Esophagus (tissue), 2 donors: Measurements from ENCODE around the gene ANP32A. TPM values are rescaled to one million over a fixed set of nuclear protein-coding genes. Genes with fewer than 3 reads are reported as not detected.

Experiments used
- H3K27ac ChIP-seq, 2 donors: one replicate each; pipeline ENCODE4 v1.5.1; 2013; ENCODE audit warnings: low read depth in 2 of 2, mild to moderate bottlenecking in 2 of 2, inconsistent platforms in 1 of 2, low read length in 1 of 2, moderate library complexity in 1 of 2
- H3K27me3 ChIP-seq, 2 donors: one replicate each; pipeline ENCODE4 v1.6.1; 2013; ENCODE audit warnings: low read length in 2 of 2, control low read depth in 1 of 2, mild to moderate bottlenecking in 1 of 2; ENCODE audit not compliant: insufficient read depth in 2 of 2, control insufficient read depth in 1 of 2
- H3K36me3 ChIP-seq, 2 donors: one replicate each; pipeline ENCODE4 v1.6.1; 2013; ENCODE audit warnings: low read length in 1 of 2; ENCODE audit not compliant: control insufficient read depth in 2 of 2, insufficient read depth in 2 of 2
- H3K4me1 ChIP-seq, 2 donors: one replicate each; pipeline ENCODE4 v1.6.1; 2013; ENCODE audit warnings: low read length in 1 of 2; ENCODE audit not compliant: control insufficient read depth in 2 of 2, insufficient read depth in 2 of 2
- H3K4me3 ChIP-seq, 2 donors: one replicate each; pipeline ENCODE4 v1.5.1; 2013; ENCODE audit warnings: low read length in 2 of 2, mild to moderate bottlenecking in 2 of 2, low read depth in 1 of 2, moderate library complexity in 1 of 2
- H3K9me3 ChIP-seq, 2 donors: one replicate each; pipeline ENCODE4 v1.6.1; 2013; ENCODE audit warnings: mild to moderate bottlenecking in 2 of 2, low read depth in 1 of 2, low read length in 1 of 2, moderate library complexity in 1 of 2; ENCODE audit not compliant: control insufficient read depth in 2 of 2, insufficient read depth in 1 of 2
- WGBS, 2 donors: extraction: QIAGEN DNeasy Blood & Tissue Kit; methylation state at CpG; one replicate each; pipeline ENCODE4 v1.1.7; 2013; 5-methylcytosine and 5-hydroxymethylcytosine counted together
- polyA plus RNA-seq, 2 donors: library from polyadenylated mRNA; stranded (reverse); fragments of 200-250 nt; gene quantifications; one replicate each; pipeline ENCODE4 v1.2.3, GENCODE V29; 2013
- donor health status: healthy with polysubstance abuse.
- donor health status: Bipolar disorder and iron deficiency.

Gene ANP32A
- polyA plus RNA-seq, 2 donors = 45.5 to 51.7 TPM

DNA sequence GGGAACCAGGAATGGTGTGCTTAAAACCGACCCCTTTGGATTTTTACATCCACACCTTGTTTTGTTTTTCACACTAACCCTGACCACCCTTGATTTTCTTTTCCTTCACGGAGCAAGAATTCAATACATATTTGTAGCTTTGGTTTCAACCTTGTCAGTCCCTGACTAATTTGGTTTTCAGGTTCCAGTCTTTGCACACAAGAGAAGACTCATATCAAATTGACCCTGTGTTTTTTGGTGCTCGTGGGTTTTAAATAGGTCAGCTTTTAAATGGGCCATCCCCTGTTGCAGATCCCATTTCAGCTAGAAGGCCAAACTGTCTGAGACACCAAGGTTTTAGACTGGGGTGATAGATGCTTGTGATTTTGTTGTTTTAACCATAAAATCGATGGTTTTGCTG lies 26.4 kb downstream of the ANP32A start:
- Histone ChIP-seq H3K4me1 (peaks cover 27 to 41% of the 10 kb centered on the region in 2 donors), H3K27me3 (no peaks in the 10 kb centered on the region), H3K9me3 (no peaks in the 10 kb centered on the region), H3K27ac (peak overlapping the region in 1 of 2 donors; percentile 97), H3K4me3 (no peak overlapping the region), H3K36me3 (no peaks in the 10 kb centered on the region)
- WGBS, 2 donors = 68 to 70% methylated on average over 4 of the region's 4 CpGs

DNA sequence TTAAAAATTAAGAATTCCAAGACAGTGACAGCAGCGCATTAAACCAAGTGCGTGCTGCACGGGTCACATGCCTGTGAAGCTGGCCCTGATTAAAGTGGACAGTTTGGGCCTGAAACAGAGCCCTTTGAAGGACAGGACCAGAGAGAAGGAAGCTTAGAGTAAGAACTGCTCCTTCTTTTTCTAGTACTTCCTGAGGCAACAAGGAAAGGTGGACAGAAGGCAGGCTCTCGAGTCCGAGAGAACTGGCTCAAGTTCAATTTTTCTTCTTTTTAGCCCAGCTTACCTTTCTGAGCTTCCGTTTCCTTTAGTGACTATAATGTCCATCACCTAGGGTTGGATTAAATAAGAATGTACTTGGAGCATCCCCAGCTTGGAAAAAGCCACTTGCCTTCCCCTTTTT lies 26.9 kb downstream of the ANP32A start:
- no peaks in the 10 kb centered on the region for H3K27me3 ChIP-seq
- peak overlapping the region; percentile 36 to 78 for H3K27ac ChIP-seq
- H3K4me1 ChIP-seq = peaks cover 32 to 45% of the 10 kb centered on the region in 2 donors
- 63 to 68% methylated on average over 6 of the region's 6 CpGs for WGBS, 2 donors
- H3K36me3 ChIP-seq = no peaks in the 10 kb centered on the region
- no peak overlapping the region for H3K4me3 ChIP-seq
- H3K9me3 ChIP-seq = no peaks in the 10 kb centered on the region

DNA sequence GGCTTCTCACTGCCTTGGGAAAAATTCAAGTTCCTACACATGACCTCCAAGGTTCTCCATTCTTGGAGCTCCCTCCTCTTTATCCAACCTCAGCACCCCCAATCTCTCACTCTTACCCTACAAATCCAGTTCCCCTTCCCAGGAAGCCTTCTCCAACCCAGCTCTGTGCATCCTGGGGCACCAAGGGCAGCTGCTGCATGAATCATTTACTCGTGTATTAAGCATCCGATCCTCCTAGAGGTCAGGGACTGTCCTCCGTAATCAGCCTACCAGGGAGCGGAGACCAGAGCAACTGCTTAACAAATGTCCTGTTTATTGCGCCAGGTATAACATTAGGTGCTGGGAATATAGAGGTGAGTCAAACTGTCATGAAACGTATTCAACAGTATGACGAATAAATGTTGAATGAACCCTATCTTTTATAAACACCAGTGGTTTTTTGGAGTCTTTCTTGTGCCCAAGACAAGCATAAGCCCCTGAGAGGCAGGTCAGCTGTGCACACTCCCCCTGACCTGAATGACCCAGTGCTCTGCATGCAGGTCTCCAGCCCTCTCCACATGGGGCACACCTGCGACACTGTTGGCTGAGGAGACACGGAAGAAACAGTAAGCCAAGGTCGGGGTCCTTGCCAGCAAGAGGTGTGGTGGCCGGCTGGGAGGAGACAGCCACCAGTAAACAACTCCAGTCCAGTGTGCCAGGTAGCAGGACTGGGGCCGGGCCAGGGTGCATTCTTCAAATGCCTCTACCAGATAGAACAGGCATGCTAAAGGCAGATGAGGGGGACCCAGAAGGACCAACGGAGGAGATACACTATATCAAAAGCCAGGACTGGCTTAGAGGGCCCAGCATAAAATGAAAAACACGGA lies 27.6 kb downstream of the ANP32A start:
- Histone ChIP-seq H3K27ac (peak overlapping the region; percentile 36 to 78), H3K36me3 (no peaks in the 10 kb centered on the region)

DNA sequence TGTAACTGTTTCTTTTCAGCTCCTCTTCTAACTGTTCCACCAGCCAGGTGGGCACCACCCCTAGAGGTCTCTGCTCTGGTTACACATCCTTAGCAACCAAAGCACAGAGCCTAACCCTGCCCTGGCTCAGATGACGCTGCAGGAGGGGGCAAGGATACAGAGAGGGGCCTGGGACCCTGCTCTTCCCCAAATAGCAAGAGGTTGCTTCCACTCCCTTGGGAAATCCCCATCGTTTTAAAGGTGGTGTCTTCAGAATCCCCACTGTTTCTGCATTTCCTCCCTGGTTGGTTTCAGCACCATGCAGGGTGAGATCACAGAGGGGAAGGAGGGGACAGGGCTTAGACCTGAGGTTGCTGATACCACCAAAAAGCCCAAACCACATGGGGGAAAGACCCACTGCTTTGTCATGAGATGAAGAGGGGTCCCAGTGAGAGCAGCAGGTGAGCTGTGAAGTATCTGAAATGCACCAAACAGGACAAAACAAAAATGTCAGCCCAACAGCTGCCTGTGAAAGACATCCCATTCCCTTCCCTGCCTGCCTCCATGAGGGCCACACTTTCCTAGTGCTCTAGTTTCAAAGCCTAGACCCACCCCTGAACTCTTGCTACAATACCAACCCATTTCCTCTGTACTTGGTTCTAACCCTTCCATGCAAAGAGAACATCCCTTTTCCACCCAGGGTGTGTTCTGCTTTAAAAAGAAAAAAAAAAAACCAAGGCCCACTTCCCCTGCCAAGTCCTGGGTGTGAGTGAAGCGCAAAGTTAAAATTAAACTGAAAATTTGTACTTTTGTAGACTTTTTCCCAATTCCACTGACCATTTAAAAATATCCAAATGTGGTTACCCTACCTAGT lies 29.0 kb downstream of the ANP32A start:
- Histone ChIP-seq H3K27ac (peak overlapping the region in 1 of 2 donors; percentile 17), H3K4me3 (no peak overlapping the region)

More for the DNA sequence above, 27.6 kb downstream of the ANP32A start:
- H3K4me3 ChIP-seq = no peak overlapping the region
- H3K27me3 ChIP-seq = no peaks in the 10 kb centered on the region
- H3K4me1 ChIP-seq = peaks cover 32 to 42% of the 10 kb centered on the region in 2 donors
- H3K9me3 ChIP-seq = no peaks in the 10 kb centered on the region
- 50 to 54% methylated on average over 14 of the region's 14 CpGs for WGBS, 2 donors

DNA sequence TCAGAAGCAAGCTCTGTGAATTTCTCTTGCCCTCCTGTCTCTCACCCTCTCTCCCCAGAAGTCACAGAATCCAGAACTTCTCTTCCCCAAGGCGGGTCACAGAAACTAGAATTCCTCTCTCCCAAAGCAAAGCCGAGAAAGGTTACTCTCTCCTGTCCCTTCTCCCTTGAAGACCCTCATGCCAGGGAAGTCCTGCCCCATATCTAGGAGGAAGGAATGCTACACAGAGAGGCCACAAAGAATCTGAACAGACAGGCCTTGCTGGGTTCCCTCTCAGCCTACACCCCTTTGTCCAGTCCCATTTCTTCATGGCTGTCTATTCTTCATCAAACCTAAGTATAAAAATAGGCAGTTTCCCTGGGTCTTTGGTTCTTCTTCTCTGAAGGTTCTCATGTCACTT lies 29.8 kb downstream of the ANP32A start:
- no peaks in the 10 kb centered on the region for H3K9me3 ChIP-seq
- H3K36me3 ChIP-seq = no peaks in the 10 kb centered on the region
- WGBS, 2 donors = 93 to 96% methylated on average over 2 of the region's 2 CpGs
- peaks cover 28 to 48% of the 10 kb centered on the region in 2 donors for H3K4me1 ChIP-seq
- H3K27ac ChIP-seq = peak overlapping the region in 1 of 2 donors; percentile 1
- no peaks in the 10 kb centered on the region for H3K27me3 ChIP-seq
- H3K4me3 ChIP-seq = no peak overlapping the region

More for the DNA sequence above, 29.0 kb downstream of the ANP32A start:
- Histone ChIP-seq H3K27me3 (no peaks in the 10 kb centered on the region), H3K36me3 (no peaks in the 10 kb centered on the region), H3K9me3 (no peaks in the 10 kb centered on the region), H3K4me1 (peaks cover 28 to 49% of the 10 kb centered on the region in 2 donors)
- WGBS, 2 donors = 56 to 69% methylated on average over 3 of the region's 3 CpGs

DNA sequence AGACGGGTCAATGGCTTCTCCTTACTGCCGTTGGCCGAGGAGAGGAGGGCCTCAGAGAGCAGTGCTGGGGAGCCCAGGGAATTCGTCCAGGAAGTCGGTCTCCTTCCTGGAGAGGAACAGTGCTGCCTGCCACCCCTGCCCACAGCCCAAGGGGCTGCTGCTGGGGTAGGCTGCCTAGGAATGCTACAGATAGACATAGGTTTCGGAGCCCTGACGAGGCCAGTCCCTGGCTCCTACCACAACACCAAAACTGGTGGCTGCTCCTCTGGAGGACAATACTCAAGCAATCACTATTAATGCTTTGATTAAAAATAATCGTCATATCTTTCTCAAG lies 30.5 kb downstream of the ANP32A start:
- Histone ChIP-seq H3K27me3 (no peaks in the 10 kb centered on the region), H3K27ac (peak overlapping the region; percentile 11 to 34), H3K4me3 (no peak overlapping the region), H3K4me1 (peaks cover 25 to 45% of the 10 kb centered on the region in 2 donors), H3K9me3 (no peaks in the 10 kb centered on the region), H3K36me3 (peaks cover 0 to 3% of the 10 kb centered on the region in 2 donors)
- WGBS, 2 donors = 72 to 73% methylated on average over 8 of the region's 8 CpGs

DNA sequence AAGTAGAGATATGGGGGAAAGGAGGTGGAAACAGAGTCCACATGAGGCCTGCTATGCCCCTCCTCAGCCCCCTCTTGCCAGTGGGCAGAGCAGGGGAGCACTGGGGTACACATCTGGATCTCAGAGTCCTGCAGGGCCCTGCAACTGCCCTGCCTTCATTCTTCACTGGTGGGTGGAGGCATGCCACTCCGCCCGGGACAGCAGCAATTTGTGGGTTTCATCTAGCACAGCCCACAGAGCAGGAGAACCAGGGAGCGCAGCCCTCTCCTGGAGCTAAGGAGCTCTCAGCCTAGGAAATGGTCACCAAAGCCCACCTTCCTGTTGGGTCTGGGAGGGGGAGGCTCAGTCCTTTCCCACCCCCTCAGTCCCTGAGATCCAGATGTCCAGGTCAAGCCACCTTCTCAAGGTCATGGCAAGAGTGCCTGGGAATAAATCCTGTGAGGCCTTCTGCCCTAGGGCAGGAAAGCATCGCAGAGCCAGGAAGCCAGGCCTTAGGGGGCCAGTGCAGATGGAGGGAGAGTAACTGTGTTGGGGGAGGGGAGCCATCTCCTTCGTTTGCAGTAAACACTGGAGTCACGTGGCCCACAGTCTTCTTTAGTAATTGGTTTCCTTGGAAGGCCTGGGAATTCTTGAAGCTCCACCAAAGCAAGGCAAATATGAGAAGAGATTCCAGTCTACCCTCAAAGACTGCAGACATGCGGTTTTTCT lies 31.0 kb downstream of the ANP32A start:
- H3K27me3 ChIP-seq = no peaks in the 10 kb centered on the region
- H3K4me1 ChIP-seq = peaks cover 25 to 45% of the 10 kb centered on the region in 2 donors
- WGBS, 2 donors = 62 to 63% methylated on average over 7 of the region's 7 CpGs
- H3K36me3 ChIP-seq = peaks cover 0 to 3% of the 10 kb centered on the region in 2 donors
- no peak overlapping the region for H3K4me3 ChIP-seq
- H3K9me3 ChIP-seq = no peaks in the 10 kb centered on the region
- H3K27ac ChIP-seq = peak overlapping the region; percentile 11 to 34

DNA sequence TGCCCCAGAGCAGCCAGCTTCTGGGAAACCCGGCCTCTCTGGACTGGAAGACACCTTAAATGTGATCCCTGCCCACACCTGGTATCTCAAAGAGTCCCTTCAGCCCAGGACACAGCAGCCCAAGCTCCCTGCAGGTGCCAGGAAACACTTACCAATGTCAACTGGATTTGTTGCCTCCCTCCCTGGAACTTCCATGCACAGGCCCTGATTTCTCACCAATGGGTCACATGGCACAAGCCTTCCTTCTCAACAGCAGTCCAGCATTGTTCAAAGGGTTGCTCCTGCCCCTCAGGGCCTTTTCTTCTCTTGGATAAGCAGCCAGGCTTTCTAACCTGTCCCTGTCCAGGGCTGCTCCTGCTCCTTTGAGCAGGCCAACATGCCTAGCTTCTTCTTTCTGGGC lies 31.6 kb downstream of the ANP32A start:
- Histone ChIP-seq H3K27me3 (no peaks in the 10 kb centered on the region), H3K9me3 (no peaks in the 10 kb centered on the region), H3K4me1 (peaks cover 25 to 45% of the 10 kb centered on the region in 2 donors), H3K36me3 (peaks cover 3 to 5% of the 10 kb centered on the region in 2 donors), H3K27ac (peak overlapping the region in 1 of 2 donors; percentile 16), H3K4me3 (no peak overlapping the region)
- WGBS, 2 donors = 56 to 70% methylated on average over 1 of the region's 1 CpG

DNA sequence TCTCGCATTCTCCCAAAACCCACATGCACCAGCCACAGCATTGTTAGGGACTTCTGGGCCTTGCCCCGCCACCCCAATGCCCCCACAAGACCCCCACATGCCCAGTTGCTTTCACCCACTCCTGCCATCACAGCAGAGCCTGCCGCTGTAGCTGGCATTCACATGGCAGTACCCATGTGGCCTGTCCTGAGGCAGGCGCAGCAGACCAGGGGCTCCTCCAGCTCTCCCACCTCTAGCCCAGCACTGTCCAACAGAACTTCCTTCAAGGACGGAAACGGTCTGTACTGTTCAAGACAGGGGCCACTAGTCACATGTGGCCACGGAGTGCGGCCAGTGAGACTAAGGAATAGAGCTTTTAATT lies 32.5 kb downstream of the ANP32A start:
- Histone ChIP-seq H3K9me3 (no peaks in the 10 kb centered on the region), H3K36me3 (peaks cover 3 to 7% of the 10 kb centered on the region in 2 donors), H3K27ac (peak overlapping the region; percentile 24 to 28), H3K27me3 (no peaks in the 10 kb centered on the region), H3K4me3 (no peak overlapping the region), H3K4me1 (peaks cover 22 to 40% of the 10 kb centered on the region in 2 donors)
- 92 to 94% methylated on average over 8 of the region's 8 CpGs for WGBS, 2 donors
